Progenitor cell of endocrine pancreas (in vitro differentiated cells): ENCODE measurements around the gene BICC1. TPM values are rescaled to one million over a fixed set of nuclear protein-coding genes. Genes with fewer than 3 reads are reported as not detected.

Experiments used
- DNase-seq: peaks from one replicate; pipeline ENCODE4 v3.0.0; 2021; ENCODE audit warnings: low spot score; ENCODE audit not compliant: unreplicated experiment
- H3K27ac Mint-ChIP-seq: 2 replicates; pipeline ENCODE4 v1.8.0; 2021; ENCODE audit warnings: mild to moderate bottlenecking, moderate library complexity, mixed read lengths
- H3K27me3 Mint-ChIP-seq: 2 replicates; pipeline ENCODE4 v1.8.0; 2021; ENCODE audit warnings: mixed read lengths
- H3K36me3 Mint-ChIP-seq: 2 replicates; pipeline ENCODE4 v1.8.0; 2022; ENCODE audit warnings: mixed read lengths; ENCODE audit not compliant: insufficient read depth
- H3K4me1 Mint-ChIP-seq: 2 replicates; pipeline ENCODE4 v1.8.0; 2021; ENCODE audit warnings: low read depth, mixed read lengths
- H3K4me3 Mint-ChIP-seq: 2 replicates; pipeline ENCODE4 v1.8.0; 2021; ENCODE audit warnings: low read depth, mild to moderate bottlenecking, moderate library complexity, mixed read lengths
- H3K9me3 Mint-ChIP-seq: 2 replicates; pipeline ENCODE4 v1.8.0; 2021; ENCODE audit warnings: low read depth, mixed read lengths
- total RNA-seq: library from RNA; stranded (reverse); gene quantifications from 2 replicates; pipeline ENCODE4 v1.2.1, GENCODE V29; 2021
- TF ChIP-seq, protein P1 (sequence below): fragments of 200-600 bp; sonication (generic); IDR thresholded peaks from one replicate; pipeline ENCODE4 v1.5.0; 2021; ENCODE audit warnings: antibody characterized with exemption, mild to moderate bottlenecking; ENCODE audit not compliant: unreplicated experiment

Gene BICC1
- total RNA-seq, 1 donor from 2014 or later: 4.9 TPM

DNA sequence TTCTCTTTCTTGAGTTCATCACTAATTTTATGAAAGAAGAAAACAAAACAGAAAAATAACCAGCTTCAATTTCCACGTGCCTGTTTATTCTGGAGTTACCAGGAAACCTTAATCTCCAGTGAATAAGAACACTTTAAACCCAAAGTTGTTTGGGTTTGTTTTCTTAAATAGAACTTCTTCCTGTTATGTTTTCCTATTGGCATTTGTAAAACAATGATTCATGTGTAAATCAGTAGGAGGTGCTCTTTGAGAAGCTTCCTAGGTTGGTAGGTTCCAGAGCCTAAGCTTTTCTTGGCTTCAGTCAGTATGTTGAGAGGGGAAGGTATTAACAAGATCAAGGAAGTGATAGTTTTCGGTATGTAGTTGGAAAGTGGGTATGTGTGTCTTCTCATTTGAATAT lies 119.0 kb downstream of the BICC1 start:
- Mint-ChIP-seq H3K9me3 (no peaks in the 10 kb centered on the region), H3K4me3 (no peak overlapping the region), H3K36me3 (no peaks in the 10 kb centered on the region), H3K27me3 (no peaks in the 10 kb centered on the region), H3K27ac (no peak overlapping the region), H3K4me1 (no peaks in the 10 kb centered on the region)
- TF ChIP-seq, protein P1, sequence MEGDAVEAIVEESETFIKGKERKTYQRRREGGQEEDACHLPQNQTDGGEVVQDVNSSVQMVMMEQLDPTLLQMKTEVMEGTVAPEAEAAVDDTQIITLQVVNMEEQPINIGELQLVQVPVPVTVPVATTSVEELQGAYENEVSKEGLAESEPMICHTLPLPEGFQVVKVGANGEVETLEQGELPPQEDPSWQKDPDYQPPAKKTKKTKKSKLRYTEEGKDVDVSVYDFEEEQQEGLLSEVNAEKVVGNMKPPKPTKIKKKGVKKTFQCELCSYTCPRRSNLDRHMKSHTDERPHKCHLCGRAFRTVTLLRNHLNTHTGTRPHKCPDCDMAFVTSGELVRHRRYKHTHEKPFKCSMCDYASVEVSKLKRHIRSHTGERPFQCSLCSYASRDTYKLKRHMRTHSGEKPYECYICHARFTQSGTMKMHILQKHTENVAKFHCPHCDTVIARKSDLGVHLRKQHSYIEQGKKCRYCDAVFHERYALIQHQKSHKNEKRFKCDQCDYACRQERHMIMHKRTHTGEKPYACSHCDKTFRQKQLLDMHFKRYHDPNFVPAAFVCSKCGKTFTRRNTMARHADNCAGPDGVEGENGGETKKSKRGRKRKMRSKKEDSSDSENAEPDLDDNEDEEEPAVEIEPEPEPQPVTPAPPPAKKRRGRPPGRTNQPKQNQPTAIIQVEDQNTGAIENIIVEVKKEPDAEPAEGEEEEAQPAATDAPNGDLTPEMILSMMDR: no peak
- no peak for DNase-seq

DNA sequence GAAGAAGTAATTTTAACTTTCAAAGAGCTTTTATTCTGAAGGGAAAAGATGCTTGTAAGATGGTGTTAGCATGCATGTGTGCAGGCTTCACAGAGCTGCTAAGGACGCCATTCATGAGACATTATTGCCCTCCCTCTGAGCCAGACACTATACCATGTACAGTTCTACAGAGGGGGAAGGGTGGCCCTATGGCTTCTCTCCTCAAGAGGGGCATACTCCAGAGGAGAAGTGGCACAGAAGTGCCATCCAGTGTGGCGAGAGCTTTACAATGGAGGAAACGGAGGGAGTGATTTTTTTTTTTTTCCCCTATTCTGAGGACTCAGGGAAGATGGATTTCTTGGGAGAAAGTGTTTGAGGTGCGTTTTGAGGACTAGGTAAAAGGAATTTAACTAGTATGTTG lies 119.5 kb downstream of the BICC1 start:
- Mint-ChIP-seq H3K27ac (no peak overlapping the region), H3K36me3 (no peaks in the 10 kb centered on the region), H3K4me1 (no peaks in the 10 kb centered on the region), H3K4me3 (no peak overlapping the region), H3K9me3 (no peaks in the 10 kb centered on the region), H3K27me3 (no peaks in the 10 kb centered on the region)
- DNase-seq: no peak
- TF ChIP-seq, protein P1: no peak

DNA sequence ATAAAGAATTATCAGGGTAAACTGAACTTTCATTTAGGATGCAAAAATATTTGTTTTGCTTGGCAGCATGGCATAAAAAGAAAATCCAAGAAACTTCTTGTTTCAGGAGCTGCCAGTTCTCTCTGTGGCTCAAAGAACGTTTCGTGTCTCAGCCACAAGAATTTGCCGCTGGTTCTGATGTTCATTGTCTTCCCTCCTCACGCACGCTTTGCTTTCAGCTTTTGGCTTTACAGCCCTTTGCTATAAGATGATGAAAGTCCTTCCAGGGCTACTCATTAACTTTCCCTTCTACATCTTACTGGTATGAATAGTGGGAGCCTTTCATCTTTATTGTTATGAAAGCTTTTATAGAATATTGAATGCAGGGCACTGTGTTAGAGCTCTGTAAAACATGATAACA lies 124.7 kb downstream of the BICC1 start:
- Mint-ChIP-seq H3K27ac (no peak overlapping the region), H3K36me3 (no peaks in the 10 kb centered on the region), H3K27me3 (no peaks in the 10 kb centered on the region), H3K9me3 (no peaks in the 10 kb centered on the region), H3K4me3 (no peak overlapping the region), H3K4me1 (peaks cover 3% of the 10 kb centered on the region)
- TF ChIP-seq, protein P1: no peak
- DNase-seq: no peak

DNA sequence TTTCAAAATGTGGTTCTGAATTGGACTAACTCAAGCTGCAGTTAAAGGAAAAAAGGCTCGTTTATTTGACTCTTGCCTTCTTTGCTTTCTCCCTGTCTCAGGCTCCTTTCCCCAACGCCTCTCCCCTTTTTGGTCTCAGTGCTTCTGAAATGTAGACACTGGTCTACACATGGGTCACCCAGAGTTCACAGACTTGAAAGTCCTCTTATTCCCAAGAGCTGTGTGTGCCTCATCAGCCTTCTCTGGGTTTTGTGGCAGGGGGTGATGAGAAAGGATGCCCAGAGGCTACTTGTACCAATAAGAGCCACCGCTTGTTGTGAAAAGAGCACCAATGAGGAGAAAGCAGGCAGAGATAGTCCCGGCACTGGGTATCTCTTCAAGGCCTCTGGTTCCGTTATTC lies 125.7 kb downstream of the BICC1 start:
- H3K27me3 Mint-ChIP-seq: no peaks in the 10 kb centered on the region
- TF ChIP-seq, protein P1: no peak
- H3K27ac Mint-ChIP-seq: no peak overlapping the region
- no peaks in the 10 kb centered on the region for H3K36me3 Mint-ChIP-seq
- no peak for DNase-seq
- H3K4me1 Mint-ChIP-seq: peaks cover 3% of the 10 kb centered on the region
- H3K4me3 Mint-ChIP-seq: no peak overlapping the region
- H3K9me3 Mint-ChIP-seq: no peaks in the 10 kb centered on the region

DNA sequence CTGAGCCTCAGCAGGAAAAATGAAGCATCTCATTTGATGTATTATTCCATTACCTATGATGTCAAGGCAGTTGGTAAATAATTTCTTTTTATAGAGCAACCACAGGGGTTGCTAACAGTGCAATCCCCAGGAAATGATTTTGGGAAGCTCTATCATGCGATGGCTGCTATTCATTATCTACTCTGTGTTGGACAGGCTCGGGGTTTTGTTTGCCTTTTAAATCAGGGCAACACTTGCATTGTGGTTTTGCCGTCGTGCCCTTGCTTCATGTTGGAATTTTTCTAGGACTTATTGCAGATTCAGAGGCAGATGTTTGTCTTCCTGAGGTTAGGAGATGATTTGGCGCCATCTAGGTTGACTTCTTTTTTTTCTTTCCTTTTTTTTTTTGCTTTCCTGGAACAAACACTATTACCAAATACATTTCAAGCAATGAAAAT lies 128.4 kb downstream of the BICC1 start:
- TF ChIP-seq, protein P1: no peak
- peaks cover 3% of the 10 kb centered on the region for H3K4me1 Mint-ChIP-seq
- H3K4me3 Mint-ChIP-seq: no peak overlapping the region
- no peak for DNase-seq
- H3K27ac Mint-ChIP-seq: no peak overlapping the region
- H3K9me3 Mint-ChIP-seq: no peaks in the 10 kb centered on the region
- H3K27me3 Mint-ChIP-seq: no peaks in the 10 kb centered on the region
- H3K36me3 Mint-ChIP-seq: no peaks in the 10 kb centered on the region
